Neural progenitor cell (in vitro differentiated cells): Measurements from ENCODE around the gene AGMO. TPM values are rescaled to one million over a fixed set of nuclear protein-coding genes. Genes with fewer than 3 reads are reported as not detected.

Experiments used
- DNase-seq: peaks from one replicate; pipeline ENCODE4 v3.0.0-alpha.2; 2016; ENCODE audit warnings: low spot score
- H2AFZ ChIP-seq: fragments of 200-600 bp; sonication (generic); replicated peaks from 2 replicates; pipeline ENCODE4 v1.6.1; 2016; ENCODE audit warnings: antibody characterized with exemption
- H3F3A ChIP-seq: fragments of 200-600 bp; sonication (generic); 2 replicates; pipeline ENCODE4 v1.6.1; 2016; ENCODE audit warnings: antibody characterized with exemption, low read depth
- H3K27ac ChIP-seq: fragments of 200-600 bp; sonication (generic); 2 replicates; pipeline ENCODE4 v1.5.1; 2016; ENCODE audit warnings: mild to moderate bottlenecking
- H3K27me3 ChIP-seq: fragments of 200-600 bp; sonication (generic); 2 replicates; pipeline ENCODE4 v1.6.1; 2016; ENCODE audit warnings: mild to moderate bottlenecking, moderate library complexity
- H3K36me3 ChIP-seq: fragments of 200-600 bp; sonication (generic); 2 replicates; pipeline ENCODE4 v1.5.1; 2016
- H3K4me1 ChIP-seq: fragments of 200-600 bp; sonication (generic); 2 replicates; pipeline ENCODE4 v1.6.1; 2016; ENCODE audit warnings: mixed run types
- H3K4me2 ChIP-seq: fragments of 200-600 bp; sonication (generic); 2 replicates; pipeline ENCODE4 v1.6.1; 2016
- H3K4me3 ChIP-seq: fragments of 200-600 bp; sonication (generic); 2 replicates; pipeline ENCODE4 v1.5.1; 2016
- H3K79me2 ChIP-seq: fragments of 200-600 bp; sonication (generic); 2 replicates; pipeline ENCODE4 v1.6.1; 2016; ENCODE audit warnings: low read depth
- H3K9ac ChIP-seq: fragments of 200-600 bp; sonication (generic); 2 replicates; pipeline ENCODE4 v1.6.1; 2016
- H3K9me3 ChIP-seq: fragments of 200-600 bp; sonication (generic); 2 replicates; pipeline ENCODE4 v1.5.1; 2016; ENCODE audit warnings: low read depth
- H4K20me1 ChIP-seq: fragments of 200-600 bp; sonication (generic); 2 replicates; pipeline ENCODE4 v1.6.1; 2016; ENCODE audit warnings: low read depth
- H3K27ac Mint-ChIP-seq: 3 replicates; pipeline ENCODE4 v1.8.0; 2021; ENCODE audit warnings: mixed read lengths
- H3K27me3 Mint-ChIP-seq: 2 replicates; pipeline ENCODE4 v1.8.0; 2022; ENCODE audit warnings: low read depth, mild to moderate bottlenecking, inconsistent platforms, moderate library complexity, mixed read lengths; ENCODE audit not compliant: insufficient read depth
- H3K36me3 Mint-ChIP-seq: 3 replicates; pipeline ENCODE4 v1.8.0; 2021; ENCODE audit warnings: mixed read lengths
- H3K4me1 Mint-ChIP-seq: 3 replicates; pipeline ENCODE4 v1.8.0; 2021; ENCODE audit warnings: mixed read lengths
- H3K4me3 Mint-ChIP-seq: 3 replicates; pipeline ENCODE4 v1.8.0; 2021; ENCODE audit warnings: mild to moderate bottlenecking, moderate library complexity, mixed read lengths
- H3K9me3 Mint-ChIP-seq: 3 replicates; pipeline ENCODE4 v1.8.0; 2020; ENCODE audit warnings: mixed read lengths
- CTCF ChIP-seq: fragments of 200-600 bp; sonication (generic); IDR thresholded peaks from 2 replicates; pipeline ENCODE4 v1.5.1; 2017; ENCODE audit warnings: antibody characterized with exemption, mild to moderate bottlenecking
- EZH2 ChIP-seq: fragments of 200-600 bp; sonication (generic); IDR thresholded peaks from 2 replicates; pipeline ENCODE4 v1.6.1; 2017; ENCODE audit warnings: antibody characterized with exemption, mild to moderate bottlenecking, moderate library complexity
- EZH2phosphoT487 ChIP-seq: fragments of 200-600 bp; sonication (generic); IDR thresholded peaks from 2 replicates; pipeline ENCODE4 v1.6.1; 2017; ENCODE audit warnings: antibody characterized with exemption
- total RNA-seq: library from RNA; depleted of rRNA; stranded (reverse); fragments of >200 nt; gene quantifications from 2 replicates; pipeline ENCODE4 v1.2.3, GENCODE V29; 2015; ENCODE audit warnings: low replicate concordance

AGMO gene
- total RNA-seq, 1 donor from 2014 or later: 0.30 TPM

GRCh38 chr7:15462721-15463389 is 99.0 kb downstream of the AGMO start:
- no peak overlapping the region for H3K4me3 Mint-ChIP-seq
- Histone ChIP-seq H3K27ac (no peak overlapping the region), H3K9me3 (no peaks in the 10 kb centered on the region)

GRCh38 chr7:15461576-15461975 is 100.2 kb downstream of the AGMO start:
- Histone ChIP-seq H4K20me1 (no peaks in the 10 kb centered on the region), H3K4me3 (no peak overlapping the region), H3K36me3 (no peaks in the 10 kb centered on the region), H3K4me2 (no peak overlapping the region), H3K27me3 (no peaks in the 10 kb centered on the region), H2AFZ (no peak overlapping the region), H3K27ac (no peak overlapping the region), H3K79me2 (no peaks in the 10 kb centered on the region), H3F3A (no peaks in the 10 kb centered on the region), H3K9me3 (no peaks in the 10 kb centered on the region), H3K4me1 (no peaks in the 10 kb centered on the region), H3K9ac (no peak overlapping the region)
- TF ChIP-seq CTCF: no peak
- TF ChIP-seq EZH2: no peak
- Mint-ChIP-seq H3K4me3 (no peak overlapping the region), H3K27ac (no peak overlapping the region), H3K27me3 (no peaks in the 10 kb centered on the region), H3K9me3 (no peaks in the 10 kb centered on the region), H3K36me3 (no peaks in the 10 kb centered on the region), H3K4me1 (peaks cover 12% of the 10 kb centered on the region)
- DNase-seq: no peak

More at GRCh38 chr7:15462721-15463389, 99.0 kb downstream of the AGMO start:
- Histone ChIP-seq H3K36me3 (no peaks in the 10 kb centered on the region), H4K20me1 (no peaks in the 10 kb centered on the region), H3K27me3 (no peaks in the 10 kb centered on the region), H3F3A (no peaks in the 10 kb centered on the region), H3K4me3 (no peak overlapping the region), H3K4me1 (no peaks in the 10 kb centered on the region), H2AFZ (no peak overlapping the region), H3K4me2 (no peak overlapping the region), H3K79me2 (no peaks in the 10 kb centered on the region), H3K9ac (no peak overlapping the region)
- H3K36me3 Mint-ChIP-seq: no peaks in the 10 kb centered on the region
- no peak for DNase-seq
- H3K27me3 Mint-ChIP-seq: no peaks in the 10 kb centered on the region
- H3K9me3 Mint-ChIP-seq: no peaks in the 10 kb centered on the region
- peaks cover 12% of the 10 kb centered on the region for H3K4me1 Mint-ChIP-seq
- H3K27ac Mint-ChIP-seq: no peak overlapping the region
- TF ChIP-seq CTCF (no peak), EZH2phosphoT487 (no peak), EZH2 (no peak)

DNA sequence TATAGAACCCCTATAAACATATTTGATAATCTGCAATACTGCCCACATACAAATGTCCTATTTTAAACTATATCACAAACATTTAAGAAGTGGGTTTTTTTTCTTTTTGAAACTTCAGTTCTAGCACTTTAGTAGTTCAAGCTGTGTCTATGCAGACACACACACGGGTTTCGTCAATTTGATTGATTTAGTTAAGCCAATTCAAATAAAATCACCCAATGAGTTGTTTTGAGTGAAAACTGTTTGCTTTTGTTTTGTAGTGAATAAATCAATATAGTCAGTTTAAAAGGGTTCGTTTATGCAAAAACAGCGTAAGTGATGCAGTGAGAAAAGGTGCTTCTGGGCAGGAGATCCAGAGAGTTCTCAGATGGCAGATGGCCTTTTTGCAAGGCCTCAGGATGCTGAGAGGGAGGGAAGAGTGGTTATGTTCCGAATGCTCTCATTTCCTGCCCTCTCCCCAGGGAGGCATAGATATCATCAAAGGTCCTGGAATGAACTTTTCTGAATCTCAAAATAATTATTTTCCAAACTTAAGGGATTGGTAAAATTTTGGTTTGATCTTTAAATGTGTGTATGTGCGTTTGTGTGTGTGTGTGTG is 102.7 kb downstream of the AGMO start:
- no peak overlapping the region for H2AFZ ChIP-seq
- H3K27ac Mint-ChIP-seq: peak overlapping the region; percentile 50
- TF ChIP-seq CTCF: no peak
- no peak for TF ChIP-seq EZH2
- TF ChIP-seq EZH2phosphoT487: no peak
- H3K4me1 Mint-ChIP-seq: peaks cover 12% of the 10 kb centered on the region
- no peak overlapping the region for H3K4me3 ChIP-seq
- H4K20me1 ChIP-seq: no peaks in the 10 kb centered on the region
- no peaks in the 10 kb centered on the region for H3K27me3 ChIP-seq
- no peaks in the 10 kb centered on the region for H3K9me3 ChIP-seq
- H3K36me3 Mint-ChIP-seq: no peaks in the 10 kb centered on the region
- no peak for DNase-seq
- no peaks in the 10 kb centered on the region for H3K27me3 Mint-ChIP-seq
- no peak overlapping the region for H3K4me3 Mint-ChIP-seq
- H3K9me3 Mint-ChIP-seq: no peaks in the 10 kb centered on the region
- H3K4me2 ChIP-seq: no peak overlapping the region
- H3K79me2 ChIP-seq: no peaks in the 10 kb centered on the region
- H3K9ac ChIP-seq: no peak overlapping the region
- no peaks in the 10 kb centered on the region for H3K4me1 ChIP-seq
- no peak overlapping the region for H3K27ac ChIP-seq
- no peaks in the 10 kb centered on the region for H3K36me3 ChIP-seq
- no peaks in the 10 kb centered on the region for H3F3A ChIP-seq
